GM19035 (cell line): Measurements from ENCODE around the gene R3HDM2.

Experiments used
- ATAC-seq: cut with Tn5 transposase; IDR thresholded peaks from one replicate; pipeline ENCODE4 v1.9.1; 2021; ENCODE audit not compliant: unreplicated experiment

R3HDM2 gene

DNA sequence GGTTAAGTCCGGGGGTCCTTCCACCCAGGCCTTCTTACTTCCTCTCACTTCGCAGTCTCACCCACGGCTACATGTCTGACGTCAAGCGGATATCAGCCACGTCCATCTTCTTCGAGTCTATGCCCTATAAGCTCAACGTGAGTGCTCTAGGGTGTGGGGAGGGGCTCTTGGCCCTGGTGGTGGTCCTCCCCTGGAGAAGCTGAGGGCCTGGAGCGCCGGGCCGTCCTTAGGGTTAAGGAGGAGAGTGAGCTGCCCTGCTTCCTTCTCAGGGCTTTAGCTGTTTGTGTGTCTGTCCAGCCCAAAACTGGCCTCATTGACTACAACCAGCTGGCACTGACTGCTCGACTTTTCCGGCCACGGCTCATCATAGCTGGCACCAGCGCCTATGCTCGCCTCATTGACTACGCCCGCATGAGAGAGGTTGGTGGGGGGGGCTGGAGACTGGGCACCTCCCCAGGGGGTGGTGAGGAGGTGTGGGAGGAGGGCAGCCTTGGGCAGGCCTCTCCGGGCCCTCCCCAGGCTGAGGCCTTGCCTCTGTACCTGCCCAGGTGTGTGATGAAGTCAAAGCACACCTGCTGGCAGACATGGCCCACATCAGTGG is 198.6 kb downstream of the R3HDM2 start:
- ATAC-seq, result no peak

GRCh38 chr12:57231276-57232021 is 199.4 kb downstream of the R3HDM2 start:
- ATAC-seq, result no peak

GRCh38 chr12:57230381-57231155 is 200.3 kb downstream of the R3HDM2 start:
- ATAC-seq, result peak; percentile 3

- peak; percentile 67 for ATAC-seq
Measured at GRCh38 chr12:57229634-57230380, 201.0 kb downstream of the R3HDM2 start, which contains the start of gene SHMT2. SHMT2 (plus strand) TSS chr12:57229711; CDS start chr12:57229779, 68 bp downstream.

GRCh38 chr12:57229046-57229633 is 201.7 kb downstream of the R3HDM2 start:
- ATAC-seq, result peak; percentile 5

DNA sequence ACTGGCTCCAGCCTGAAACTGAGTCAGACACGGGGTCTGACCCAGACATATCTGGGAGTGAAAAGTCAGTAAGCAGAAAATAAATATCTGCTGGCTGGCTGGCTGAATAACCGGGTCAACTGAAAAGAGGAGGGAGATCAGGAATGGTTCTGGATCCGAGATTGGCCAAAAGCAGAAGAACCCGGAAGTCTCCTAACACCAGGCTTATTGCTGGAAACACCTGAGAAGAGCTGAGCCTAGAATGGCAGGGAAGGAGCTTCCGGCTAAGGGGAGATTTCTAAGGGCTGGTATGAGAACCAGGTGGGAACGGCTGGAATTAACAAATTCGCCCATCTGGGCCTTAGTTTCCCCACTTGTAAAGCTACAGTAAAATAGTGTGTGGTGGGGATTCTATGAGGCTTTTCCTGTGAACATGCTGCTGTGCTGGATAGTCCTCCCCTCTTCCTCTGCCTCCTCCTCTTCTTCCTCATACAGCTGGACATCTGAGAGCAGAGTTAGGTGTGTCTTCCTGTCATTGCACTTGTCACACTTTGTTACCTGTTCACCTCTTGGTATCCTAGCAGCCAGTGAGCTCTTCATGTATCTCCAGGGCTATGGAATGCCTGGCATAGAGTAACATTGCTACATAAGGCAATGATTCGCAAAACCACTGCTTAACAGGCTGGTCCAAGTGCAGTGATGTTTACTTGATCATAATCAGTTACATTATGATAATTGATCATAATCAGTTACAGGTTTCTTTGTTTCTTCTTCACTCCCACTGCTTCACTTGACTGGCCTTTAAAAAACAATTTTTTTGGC is 203.3 kb downstream of the R3HDM2 start:
- ATAC-seq, result no peak

DNA sequence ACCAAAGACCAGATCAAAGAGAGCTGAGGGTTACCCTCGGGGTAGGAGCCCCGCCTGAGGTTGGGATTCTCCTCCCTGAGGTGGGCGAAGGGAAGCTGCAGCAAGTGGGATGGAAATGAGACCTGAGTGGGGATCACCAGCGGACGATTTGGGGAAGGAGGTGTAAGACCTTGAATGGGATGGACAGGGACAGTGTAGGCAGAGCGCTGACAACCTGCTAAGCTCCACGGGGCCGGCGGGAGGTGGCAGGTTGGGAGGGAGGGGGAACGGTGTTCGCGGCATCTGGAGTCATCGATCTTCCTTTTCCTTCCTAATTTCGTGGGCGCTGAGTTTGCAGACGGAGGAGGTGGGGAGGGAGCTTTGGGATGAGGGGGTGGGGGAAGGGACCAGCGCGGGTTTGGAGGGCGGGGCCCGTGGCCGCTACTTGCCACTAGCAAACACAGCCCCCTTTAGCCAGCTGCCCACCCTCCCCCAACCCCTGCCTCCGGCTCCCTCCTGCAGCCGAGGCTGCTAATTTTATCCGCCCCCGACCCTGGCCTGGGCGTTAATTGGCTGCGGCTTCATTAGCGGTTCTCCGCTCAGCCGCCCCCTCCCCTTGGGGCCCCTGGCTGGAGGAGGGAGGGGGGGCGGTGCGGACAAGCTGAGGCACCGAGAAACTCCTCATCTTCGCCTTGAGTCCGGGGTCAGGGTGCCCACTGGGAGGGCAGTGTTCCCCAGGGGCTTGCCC is 204.1 kb downstream of the R3HDM2 start:
- ATAC-seq, result no peak

DNA sequence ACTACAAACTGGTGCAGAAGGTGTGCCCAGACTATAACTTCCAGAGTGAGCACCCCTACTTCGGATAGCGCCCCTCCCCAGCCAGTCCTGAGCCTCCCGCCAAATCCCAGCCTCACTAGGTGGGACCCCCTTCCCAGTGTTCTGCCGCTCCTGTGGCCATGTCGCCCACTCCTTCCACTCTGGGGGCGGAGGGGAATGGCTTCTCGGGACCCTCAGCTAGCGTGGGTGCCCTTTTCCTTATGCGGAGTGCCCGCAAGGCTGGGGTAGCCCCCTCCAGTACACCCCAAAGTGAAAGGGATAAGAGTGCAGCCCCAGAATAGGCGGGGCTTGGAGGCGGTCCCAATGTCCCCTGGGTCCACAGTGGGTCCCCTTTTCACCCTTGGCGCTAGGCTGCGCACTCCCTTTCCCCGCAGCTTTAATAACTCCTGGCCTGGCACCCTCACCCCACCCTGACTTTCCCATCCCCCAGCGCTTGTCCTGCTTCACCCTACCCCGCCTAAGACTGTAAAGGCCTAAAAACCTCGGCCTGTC is 205.1 kb downstream of the R3HDM2 start:
- ATAC-seq, result no peak

GRCh38 chr12:57224973-57225679 is 205.7 kb downstream of the R3HDM2 start:
- no peak for ATAC-seq

DNA sequence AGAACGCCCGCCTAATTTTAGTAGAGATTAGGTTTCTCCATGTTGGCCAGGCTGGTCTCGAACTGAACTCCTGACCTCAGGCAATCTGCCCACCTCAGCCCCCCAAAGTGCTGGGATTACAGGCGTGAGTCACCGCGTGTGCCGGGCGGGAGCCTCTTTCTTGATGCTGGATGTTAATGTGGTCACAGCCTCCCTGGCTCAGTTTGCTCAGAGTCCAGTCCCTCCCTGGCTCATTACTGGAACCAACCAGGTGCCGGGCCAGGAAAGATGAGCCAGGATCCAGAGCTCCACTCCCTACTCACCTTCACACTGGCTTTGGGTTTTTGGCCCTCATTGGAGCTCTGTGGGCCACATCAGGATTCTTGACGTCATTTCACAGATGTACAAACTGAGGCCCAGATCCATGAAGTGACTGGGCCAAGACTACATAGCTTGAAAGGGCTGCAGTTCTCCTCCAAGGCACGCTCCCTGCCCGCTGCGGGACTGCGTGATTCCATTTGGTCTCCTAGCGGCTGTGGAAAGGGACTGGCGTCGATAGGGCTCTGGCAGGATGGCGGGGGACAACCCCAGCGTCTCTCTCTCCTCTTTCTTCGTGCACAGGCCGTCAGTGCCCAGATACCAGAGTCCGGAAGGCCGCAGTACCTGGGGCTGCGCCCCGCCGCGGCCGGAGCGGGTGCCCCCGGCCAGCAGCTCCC is 206.4 kb downstream of the R3HDM2 start:
- no peak for ATAC-seq

DNA sequence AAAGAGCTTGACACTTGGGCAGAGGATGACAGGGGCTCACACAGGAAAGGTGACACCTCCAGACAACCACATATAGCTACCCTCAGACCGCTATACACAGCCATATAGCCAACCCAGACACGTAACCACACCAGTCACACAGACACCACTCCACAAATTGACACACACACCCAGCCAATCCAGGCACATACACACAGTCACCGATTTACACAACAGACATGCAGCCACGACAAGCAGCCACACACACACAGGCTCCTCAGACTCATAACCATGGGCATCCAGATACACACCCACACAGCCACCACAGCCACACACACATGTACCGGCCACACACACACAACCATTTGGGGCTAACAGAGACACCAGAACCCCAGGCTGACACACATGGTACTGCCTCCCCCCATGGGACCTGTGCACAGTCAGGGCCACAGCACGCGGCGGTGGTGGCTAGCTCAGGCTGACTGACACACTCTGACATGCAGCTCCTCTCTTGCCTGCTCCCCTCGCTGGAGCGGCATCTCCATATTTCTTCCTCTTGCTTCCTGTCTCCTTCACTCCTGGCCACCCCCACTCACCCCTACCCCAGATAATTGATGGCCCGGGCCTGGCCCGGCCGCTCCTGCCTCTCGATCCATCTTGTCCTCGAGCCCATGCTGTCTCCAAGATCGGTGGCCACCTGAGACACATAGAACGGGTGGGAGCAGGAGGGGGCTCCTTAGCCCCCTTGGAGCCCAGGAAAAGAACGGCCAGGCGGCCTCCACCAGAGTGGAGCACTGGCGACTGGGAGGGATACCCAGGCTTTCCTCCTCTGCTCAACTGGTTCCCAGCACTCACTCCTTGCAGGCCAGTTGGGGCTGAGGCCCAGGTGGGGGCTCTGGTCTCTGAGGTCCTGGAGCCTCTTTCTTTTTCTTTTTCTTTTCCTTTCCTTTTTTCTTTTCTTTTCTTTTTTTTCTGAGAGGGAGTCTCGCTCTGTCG is 207.4 kb downstream of the R3HDM2 start:
- no peak for ATAC-seq

- no peak for ATAC-seq
Measured at GRCh38 chr12:57222286-57223190, 208.3 kb downstream of the R3HDM2 start.

GRCh38 chr12:57221169-57221917 is 209.5 kb downstream of the R3HDM2 start:
- ATAC-seq, result no peak

DNA sequence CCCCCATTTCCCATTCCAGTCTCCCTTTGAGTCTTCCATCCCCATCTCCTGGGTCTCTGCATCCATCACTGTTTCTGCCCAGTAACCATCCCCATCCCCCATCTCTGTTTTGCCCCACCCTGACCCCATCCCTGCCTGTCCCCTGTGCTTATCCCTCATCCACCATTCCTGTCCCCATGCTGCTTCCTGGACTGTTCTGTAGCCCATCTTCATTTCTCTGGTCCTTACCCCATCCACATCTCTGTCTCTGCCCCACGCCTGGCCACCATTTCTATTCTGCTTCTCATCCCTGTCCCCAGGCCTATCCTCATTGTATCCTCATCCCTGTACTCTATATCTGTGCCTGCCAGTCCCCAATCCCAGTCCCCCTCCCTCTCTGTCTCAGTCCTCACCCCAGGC is 210.1 kb downstream of the R3HDM2 start:
- ATAC-seq, result no peak
